DND-41 (cell line): ENCODE results near the gene PLEKHA8.

Experiments used
- ATAC-seq: fragments of 200-7000 bp; cut with Tn5 transposase; 3 replicates; pipeline ENCODE4 v1.9.1; 2021; ENCODE audit warnings: low read depth; ENCODE audit not compliant: insufficient read depth
- DNase-seq: peaks from one replicate; pipeline ENCODE4 v3.0.0-alpha.2; 2020
- H2AFZ ChIP-seq: 2 replicates; pipeline ENCODE4 v1.6.0; 2012; ENCODE audit warnings: low read depth, low read length
- H3K27ac ChIP-seq: 2 replicates; pipeline ENCODE4 v1.5.1; 2012; ENCODE audit warnings: low read length, inconsistent platforms
- H3K27me3 ChIP-seq: fragments of 200-600 bp; sonication (generic); 2 replicates; pipeline ENCODE4 v1.6.0; 2012; ENCODE audit warnings: low read length, mild to moderate bottlenecking, inconsistent platforms; ENCODE audit not compliant: insufficient read depth, poor library complexity
- H3K36me3 ChIP-seq: 2 replicates; pipeline ENCODE4 v1.5.1; 2012; ENCODE audit warnings: low read length, inconsistent platforms; ENCODE audit not compliant: insufficient read depth
- H3K4me1 ChIP-seq: 2 replicates; pipeline ENCODE4 v1.5.1; 2012; ENCODE audit warnings: mild to moderate bottlenecking, low read length; ENCODE audit not compliant: insufficient read depth
- H3K4me2 ChIP-seq: 2 replicates; pipeline ENCODE4 v1.6.0; 2012; ENCODE audit warnings: mild to moderate bottlenecking, moderate library complexity, low read length, inconsistent platforms; ENCODE audit not compliant: insufficient read depth
- H3K4me3 ChIP-seq, 2 experiments: fragments of 200-600 bp in 1 of 2; shearing (Covaris generic) in 1 of 2; 2 replicates each; pipeline ENCODE4 v1.5.1; 2012 to 2016; ENCODE audit warnings: inconsistent platforms in 2 of 2, low read length in 2 of 2, mild to moderate bottlenecking in 2 of 2, low read depth in 1 of 2, moderate library complexity in 1 of 2
- H3K79me2 ChIP-seq: 2 replicates; pipeline ENCODE4 v1.6.0; 2012; ENCODE audit warnings: low read length, inconsistent platforms; ENCODE audit not compliant: insufficient read depth
- H3K9ac ChIP-seq: 2 replicates; pipeline ENCODE4 v1.6.0; 2012; ENCODE audit warnings: low read depth, mild to moderate bottlenecking, inconsistent platforms, low read length, moderate library complexity
- H3K9me3 ChIP-seq: 2 replicates; pipeline ENCODE4 v1.5.1; 2012; ENCODE audit warnings: low read length, moderate library complexity, mild to moderate bottlenecking, inconsistent platforms; ENCODE audit not compliant: insufficient read depth, severe bottlenecking
- H4K20me1 ChIP-seq: 2 replicates; pipeline ENCODE4 v1.6.0; 2012; ENCODE audit warnings: low read length; ENCODE audit not compliant: insufficient read depth
- EZH2 ChIP-seq: IDR thresholded peaks from 3 replicates; pipeline ENCODE4 v1.6.1; 2012; ENCODE audit warnings: borderline replicate concordance, low read depth, mild to moderate bottlenecking, moderate library complexity, low read length, inconsistent platforms; ENCODE audit not compliant: severe bottlenecking
- TF ChIP-seq, protein P1 (sequence below): IDR thresholded peaks from 2 replicates; pipeline ENCODE4 v1.5.1; 2012; ENCODE audit warnings: borderline replicate concordance, low read length, moderate library complexity, mild to moderate bottlenecking; ENCODE audit not compliant: poor library complexity, severe bottlenecking; ENCODE audit errors: extremely low read depth

PLEKHA8 gene

DNA sequence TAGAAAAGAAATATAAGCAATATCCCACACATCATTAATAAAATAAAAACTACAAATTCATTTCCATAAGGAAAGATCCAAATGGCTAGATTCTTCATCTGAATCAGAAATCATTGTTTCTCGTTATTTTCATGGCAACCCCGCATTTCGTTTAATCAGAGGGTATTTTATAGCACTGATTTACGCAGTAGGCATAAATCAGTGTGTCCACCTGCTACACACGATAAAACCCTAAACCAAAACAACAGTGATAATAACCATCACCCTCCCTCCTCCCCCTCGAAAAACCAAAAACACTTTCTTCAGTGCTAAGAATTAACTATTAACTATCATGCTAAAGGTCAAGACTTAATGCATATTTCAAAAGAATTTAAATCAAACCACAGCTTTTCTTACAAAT is 18.2 kb upstream of the PLEKHA8 start:
- ATAC-seq: no peak
- no peaks in the 10 kb centered on the region for H3K79me2 ChIP-seq
- no peaks in the 10 kb centered on the region for H3K4me1 ChIP-seq
- TF ChIP-seq, protein P1, sequence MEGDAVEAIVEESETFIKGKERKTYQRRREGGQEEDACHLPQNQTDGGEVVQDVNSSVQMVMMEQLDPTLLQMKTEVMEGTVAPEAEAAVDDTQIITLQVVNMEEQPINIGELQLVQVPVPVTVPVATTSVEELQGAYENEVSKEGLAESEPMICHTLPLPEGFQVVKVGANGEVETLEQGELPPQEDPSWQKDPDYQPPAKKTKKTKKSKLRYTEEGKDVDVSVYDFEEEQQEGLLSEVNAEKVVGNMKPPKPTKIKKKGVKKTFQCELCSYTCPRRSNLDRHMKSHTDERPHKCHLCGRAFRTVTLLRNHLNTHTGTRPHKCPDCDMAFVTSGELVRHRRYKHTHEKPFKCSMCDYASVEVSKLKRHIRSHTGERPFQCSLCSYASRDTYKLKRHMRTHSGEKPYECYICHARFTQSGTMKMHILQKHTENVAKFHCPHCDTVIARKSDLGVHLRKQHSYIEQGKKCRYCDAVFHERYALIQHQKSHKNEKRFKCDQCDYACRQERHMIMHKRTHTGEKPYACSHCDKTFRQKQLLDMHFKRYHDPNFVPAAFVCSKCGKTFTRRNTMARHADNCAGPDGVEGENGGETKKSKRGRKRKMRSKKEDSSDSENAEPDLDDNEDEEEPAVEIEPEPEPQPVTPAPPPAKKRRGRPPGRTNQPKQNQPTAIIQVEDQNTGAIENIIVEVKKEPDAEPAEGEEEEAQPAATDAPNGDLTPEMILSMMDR: no peak
- no peak for TF ChIP-seq EZH2
- H3K4me3 ChIP-seq: no peak overlapping the region
- H4K20me1 ChIP-seq: no peaks in the 10 kb centered on the region
- no peak overlapping the region for H2AFZ ChIP-seq
- no peak for DNase-seq
- H3K4me2 ChIP-seq: no peak overlapping the region
- H3K27me3 ChIP-seq: no peaks in the 10 kb centered on the region
- H3K36me3 ChIP-seq: peaks cover 11% of the 10 kb centered on the region; the same call in 1 of the 2 replicates
- H3K9me3 ChIP-seq: no peaks in the 10 kb centered on the region
- H3K9ac ChIP-seq: no peak overlapping the region
- H3K27ac ChIP-seq: no peak overlapping the region

DNA sequence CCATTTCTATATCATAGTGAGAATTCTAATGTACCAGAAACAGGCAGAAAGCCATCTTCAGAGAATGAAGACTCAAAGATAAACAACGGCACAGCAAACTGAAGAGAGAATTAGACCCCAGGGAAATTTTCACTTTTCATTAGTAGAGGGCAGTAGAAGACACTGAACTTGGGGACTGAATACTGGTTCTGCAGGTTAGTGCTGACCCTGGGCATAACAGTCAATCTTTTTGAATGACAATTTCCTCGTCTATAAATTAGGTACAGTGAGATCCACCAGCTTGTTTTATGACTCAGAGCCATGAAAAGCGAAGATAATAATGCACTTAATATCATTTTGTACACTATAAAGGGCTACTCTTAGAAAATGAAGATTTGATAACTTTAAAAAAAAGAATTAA is 15.5 kb upstream of the PLEKHA8 start:
- H3K4me3 ChIP-seq: no peak overlapping the region
- H3K9ac ChIP-seq: no peak overlapping the region
- no peak for ATAC-seq
- no peak for DNase-seq
- peaks cover 14% of the 10 kb centered on the region; the same call in 1 of the 2 replicates for H3K36me3 ChIP-seq
- H3K27me3 ChIP-seq: no peaks in the 10 kb centered on the region
- H3K4me1 ChIP-seq: no peaks in the 10 kb centered on the region
- H3K27ac ChIP-seq: no peak overlapping the region
- H3K4me2 ChIP-seq: no peak overlapping the region
- TF ChIP-seq, protein P1: no peak
- TF ChIP-seq EZH2: no peak
- no peaks in the 10 kb centered on the region for H3K9me3 ChIP-seq
- H3K79me2 ChIP-seq: no peaks in the 10 kb centered on the region
- H4K20me1 ChIP-seq: no peaks in the 10 kb centered on the region
- H2AFZ ChIP-seq: no peak overlapping the region

DNA sequence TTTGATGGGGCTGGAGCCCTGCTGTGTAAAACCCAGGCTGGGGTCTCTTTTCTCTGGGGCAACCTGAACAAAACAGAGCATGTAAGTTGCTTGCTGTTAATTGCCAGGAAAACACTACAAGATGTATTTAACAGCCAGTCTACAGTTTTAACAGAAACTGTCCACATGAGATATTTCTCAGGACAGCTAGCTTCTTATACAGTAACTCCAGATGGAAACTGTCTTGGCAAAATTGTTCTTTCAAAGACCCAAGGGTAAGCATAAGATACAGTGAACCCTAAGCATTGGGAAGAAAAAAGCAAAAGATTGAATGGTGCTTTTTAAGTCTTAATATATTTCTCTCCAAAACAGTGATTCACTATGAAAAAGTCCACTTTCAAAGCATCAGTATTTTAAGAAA is 9.8 kb upstream of the PLEKHA8 start:
- DNase-seq: no peak
- Histone ChIP-seq H3K9me3 (no peaks in the 10 kb centered on the region), H3K4me3 (no peak overlapping the region), H3K9ac (no peak overlapping the region), H3K27ac (no peak overlapping the region), H3K36me3 (peaks cover 19% of the 10 kb centered on the region; the same call in 1 of the 2 replicates), H3K4me1 (peaks cover 5% of the 10 kb centered on the region; the same call in 1 of the 2 replicates), H4K20me1 (no peaks in the 10 kb centered on the region), H2AFZ (no peak overlapping the region), H3K27me3 (no peaks in the 10 kb centered on the region), H3K4me2 (no peak overlapping the region), H3K79me2 (peaks cover 3% of the 10 kb centered on the region; the same call in 1 of the 2 replicates)
- ATAC-seq: no peak
- TF ChIP-seq EZH2: no peak
- TF ChIP-seq, protein P1: no peak

DNA sequence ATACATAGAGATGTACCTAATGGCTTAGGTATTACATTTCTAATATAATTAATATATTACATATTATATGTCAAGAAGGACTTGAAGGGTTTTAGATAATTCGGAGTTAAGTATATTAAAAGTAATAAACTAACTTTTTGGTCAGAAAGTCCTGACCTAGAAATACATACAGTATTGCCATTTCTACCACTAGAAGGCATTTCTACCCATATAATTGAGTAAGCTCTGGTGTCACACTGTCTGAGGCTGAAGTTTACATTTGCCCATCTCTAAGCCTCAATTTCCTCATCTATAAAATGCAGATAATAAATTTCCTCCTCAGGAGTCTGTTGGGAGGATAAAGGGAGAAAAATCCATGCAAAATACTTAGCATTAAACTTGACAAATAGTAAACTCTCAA is 8.8 kb upstream of the PLEKHA8 start:
- Histone ChIP-seq H3K9me3 (no peaks in the 10 kb centered on the region), H3K4me1 (peaks cover 14% of the 10 kb centered on the region; the same call in 1 of the 2 replicates), H3K79me2 (peaks cover 6% of the 10 kb centered on the region), H3K9ac (no peak overlapping the region), H3K27me3 (no peaks in the 10 kb centered on the region), H4K20me1 (no peaks in the 10 kb centered on the region), H3K4me3 (no peak overlapping the region), H2AFZ (no peak overlapping the region), H3K36me3 (peaks cover 13% of the 10 kb centered on the region; the same call in 1 of the 2 replicates), H3K27ac (no peak overlapping the region), H3K4me2 (no peak overlapping the region)
- no peak for DNase-seq
- ATAC-seq: no peak
- TF ChIP-seq EZH2: no peak
- TF ChIP-seq, protein P1: no peak
